ENCODE data around the gene CCDC12.

- no peak for TF ChIP-seq EZH2 (IDR thresholded peaks at IDR 0.05; ENCODE audit: insufficient read depth, poor library complexity, severe bottlenecking)
- TF ChIP-seq EZH2phosphoT487 (IDR thresholded peaks at IDR 0.05; ENCODE audit: insufficient read depth, low read depth): no peak
Observed at GRCh38 chr3:46957092-46957820, 19.3 kb downstream of the CCDC12 start.

Measured in GM23248 (cell line).